Measurements from ENCODE around the gene TBC1D14.

The TBC1D14 gene

DNA sequence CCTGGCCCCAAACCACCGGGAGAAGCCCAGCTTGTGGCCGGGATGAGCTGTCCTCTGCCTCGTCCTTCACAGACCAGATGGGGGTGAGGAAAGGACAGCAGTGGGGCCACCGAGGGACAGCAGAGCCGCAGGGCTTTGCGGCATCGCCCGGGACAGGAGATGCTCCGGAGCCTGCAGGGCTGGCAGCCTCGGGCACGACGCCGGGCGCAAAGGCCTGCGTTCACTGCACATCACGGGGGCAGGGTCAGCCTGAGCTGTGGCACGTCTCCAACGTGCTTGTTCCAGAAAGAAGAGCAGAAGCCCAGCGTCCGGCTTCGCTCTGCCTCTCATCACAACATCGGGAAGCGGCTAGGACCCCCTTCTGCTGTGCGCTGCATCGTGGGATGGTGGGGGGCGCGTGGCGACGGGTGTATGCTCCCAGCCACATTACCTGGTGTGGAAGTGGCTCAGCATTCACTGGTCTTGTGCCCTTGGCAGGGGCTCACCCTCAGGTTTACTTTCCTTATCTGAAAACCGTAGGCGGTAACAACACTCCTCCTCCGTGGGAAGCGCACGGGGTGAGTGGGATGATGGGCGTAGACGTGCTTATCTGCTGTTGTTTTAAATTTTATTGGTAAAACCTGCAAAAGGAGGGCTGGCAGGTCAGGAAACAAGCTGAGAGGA lies 141.0 kb downstream of the TBC1D14 start:
- TF ChIP-seq, protein P1, sequence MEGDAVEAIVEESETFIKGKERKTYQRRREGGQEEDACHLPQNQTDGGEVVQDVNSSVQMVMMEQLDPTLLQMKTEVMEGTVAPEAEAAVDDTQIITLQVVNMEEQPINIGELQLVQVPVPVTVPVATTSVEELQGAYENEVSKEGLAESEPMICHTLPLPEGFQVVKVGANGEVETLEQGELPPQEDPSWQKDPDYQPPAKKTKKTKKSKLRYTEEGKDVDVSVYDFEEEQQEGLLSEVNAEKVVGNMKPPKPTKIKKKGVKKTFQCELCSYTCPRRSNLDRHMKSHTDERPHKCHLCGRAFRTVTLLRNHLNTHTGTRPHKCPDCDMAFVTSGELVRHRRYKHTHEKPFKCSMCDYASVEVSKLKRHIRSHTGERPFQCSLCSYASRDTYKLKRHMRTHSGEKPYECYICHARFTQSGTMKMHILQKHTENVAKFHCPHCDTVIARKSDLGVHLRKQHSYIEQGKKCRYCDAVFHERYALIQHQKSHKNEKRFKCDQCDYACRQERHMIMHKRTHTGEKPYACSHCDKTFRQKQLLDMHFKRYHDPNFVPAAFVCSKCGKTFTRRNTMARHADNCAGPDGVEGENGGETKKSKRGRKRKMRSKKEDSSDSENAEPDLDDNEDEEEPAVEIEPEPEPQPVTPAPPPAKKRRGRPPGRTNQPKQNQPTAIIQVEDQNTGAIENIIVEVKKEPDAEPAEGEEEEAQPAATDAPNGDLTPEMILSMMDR (IDR thresholded peaks at IDR 0.05), result no peak
- no peak for DNase-seq (ENCODE audit: low spot score)
- Histone ChIP-seq H3K27ac (no peak overlapping the region), H3K4me3 (no peak overlapping the region)

DNA sequence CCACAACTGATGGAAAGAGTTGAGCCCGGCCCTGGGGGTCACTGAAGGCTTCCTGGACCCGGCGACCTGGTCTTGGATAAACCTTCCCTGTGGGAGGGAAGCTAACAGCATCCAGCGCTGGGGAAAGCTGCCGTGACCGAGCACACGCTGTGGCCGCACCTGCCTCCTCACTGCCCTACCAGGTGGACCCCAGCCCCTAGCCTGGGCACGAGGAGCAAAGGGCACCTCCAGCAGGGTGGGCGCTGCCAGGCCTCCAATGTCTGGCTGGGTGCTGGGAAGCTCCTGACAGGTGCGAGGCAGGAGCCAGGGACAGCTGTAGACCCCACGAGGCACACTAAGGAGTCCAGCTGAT lies 141.5 kb downstream of the TBC1D14 start:
- TF ChIP-seq, protein P1 (IDR thresholded peaks at IDR 0.05), result no peak
- DNase-seq (ENCODE audit: low spot score), result no peak
- Histone ChIP-seq H3K4me3 (no peak overlapping the region), H3K27ac (no peak overlapping the region)

DNA sequence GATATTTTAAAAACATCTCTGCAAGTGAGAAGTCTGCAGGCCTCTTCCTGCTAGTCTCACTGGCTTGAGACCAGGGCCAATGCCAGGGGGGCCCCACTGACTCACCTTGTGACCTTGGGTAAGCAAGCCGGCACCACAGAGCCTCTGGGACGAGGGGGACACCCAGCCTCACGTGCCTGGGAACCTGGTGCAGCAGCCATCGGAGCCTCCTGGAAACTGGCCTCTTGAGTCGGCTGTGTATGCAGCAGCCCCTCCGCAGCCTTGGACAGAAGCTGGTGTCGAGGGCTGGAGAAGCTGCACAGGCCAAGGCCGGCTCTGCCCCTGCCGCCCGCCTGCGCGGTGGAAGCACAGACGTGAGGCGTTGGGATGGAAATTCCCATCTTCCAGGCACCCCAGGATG lies 142.3 kb downstream of the TBC1D14 start:
- Histone ChIP-seq H3K4me3 (no peak overlapping the region), H3K27ac (no peak overlapping the region)
- TF ChIP-seq, protein P1 (IDR thresholded peaks at IDR 0.05), result no peak
- no peak for DNase-seq (ENCODE audit: low spot score)

DNA sequence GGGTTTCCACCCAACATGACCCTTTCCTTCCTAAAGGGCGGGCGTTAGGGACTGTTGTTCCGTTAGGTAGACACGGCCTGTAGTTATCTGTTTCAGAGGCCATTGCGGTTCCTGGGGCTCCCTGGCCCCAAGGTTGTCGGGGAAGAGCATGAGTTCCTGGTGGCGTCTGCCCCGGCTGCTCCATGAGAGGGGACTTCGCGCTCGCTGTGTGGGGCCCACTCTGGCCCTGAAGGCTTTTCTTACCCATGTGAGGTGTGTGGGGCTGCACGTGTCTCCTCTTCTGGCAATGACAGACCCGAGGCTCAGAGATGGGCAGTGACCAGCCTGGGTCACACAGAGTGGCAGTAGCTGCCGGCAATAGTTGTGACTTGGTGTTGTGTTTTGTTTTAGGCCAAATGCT lies 142.7 kb downstream of the TBC1D14 start:
- H3K27ac ChIP-seq, result no peak overlapping the region
- H3K4me3 ChIP-seq, result no peak overlapping the region
- TF ChIP-seq, protein P1 (IDR thresholded peaks at IDR 0.05), result no peak
- no peak for DNase-seq (ENCODE audit: low spot score)

DNA sequence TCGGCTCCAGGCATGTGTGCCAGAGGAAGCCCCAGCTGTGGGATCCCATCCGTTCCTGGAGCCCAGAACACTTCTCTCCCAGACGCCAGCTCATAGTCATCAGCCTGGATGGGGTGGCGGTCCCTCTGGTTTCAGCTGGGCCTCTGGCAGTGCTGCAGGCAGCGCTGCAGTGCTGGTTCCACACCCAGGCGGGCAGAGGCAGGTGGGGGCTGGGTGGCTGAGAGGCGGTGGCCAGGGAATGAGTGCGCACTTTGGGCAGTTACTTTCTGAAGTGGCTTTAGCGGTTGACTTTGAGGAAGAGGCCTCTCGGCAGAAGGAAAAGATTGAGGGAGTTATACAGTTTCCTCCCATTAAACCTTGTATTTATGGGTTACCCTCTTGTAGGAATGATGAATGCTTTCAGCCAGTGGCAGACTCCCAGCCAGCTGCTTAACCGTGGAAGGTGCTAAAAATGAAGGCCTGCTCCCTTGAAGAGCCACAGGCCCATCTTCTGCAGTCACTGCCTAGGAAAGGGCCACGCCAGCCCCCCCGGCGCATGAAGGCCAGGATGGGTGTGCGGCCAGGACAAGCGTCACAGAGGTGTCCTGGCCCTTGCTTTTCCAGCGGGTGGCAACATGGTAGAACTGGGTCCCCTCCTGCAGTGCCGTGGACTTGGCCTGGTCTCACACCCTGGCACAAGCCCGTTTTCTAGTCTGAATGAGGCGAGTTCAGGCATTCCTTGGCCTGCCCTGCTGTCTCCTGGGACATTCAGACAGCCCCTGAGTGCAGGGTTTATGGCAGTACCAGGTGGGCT lies 143.5 kb downstream of the TBC1D14 start:
- DNase-seq (ENCODE audit: low spot score), result no peak
- TF ChIP-seq, protein P1 (IDR thresholded peaks at IDR 0.05), result no peak
- Histone ChIP-seq H3K4me3 (no peak overlapping the region), H3K27ac (no peak overlapping the region)

DNA sequence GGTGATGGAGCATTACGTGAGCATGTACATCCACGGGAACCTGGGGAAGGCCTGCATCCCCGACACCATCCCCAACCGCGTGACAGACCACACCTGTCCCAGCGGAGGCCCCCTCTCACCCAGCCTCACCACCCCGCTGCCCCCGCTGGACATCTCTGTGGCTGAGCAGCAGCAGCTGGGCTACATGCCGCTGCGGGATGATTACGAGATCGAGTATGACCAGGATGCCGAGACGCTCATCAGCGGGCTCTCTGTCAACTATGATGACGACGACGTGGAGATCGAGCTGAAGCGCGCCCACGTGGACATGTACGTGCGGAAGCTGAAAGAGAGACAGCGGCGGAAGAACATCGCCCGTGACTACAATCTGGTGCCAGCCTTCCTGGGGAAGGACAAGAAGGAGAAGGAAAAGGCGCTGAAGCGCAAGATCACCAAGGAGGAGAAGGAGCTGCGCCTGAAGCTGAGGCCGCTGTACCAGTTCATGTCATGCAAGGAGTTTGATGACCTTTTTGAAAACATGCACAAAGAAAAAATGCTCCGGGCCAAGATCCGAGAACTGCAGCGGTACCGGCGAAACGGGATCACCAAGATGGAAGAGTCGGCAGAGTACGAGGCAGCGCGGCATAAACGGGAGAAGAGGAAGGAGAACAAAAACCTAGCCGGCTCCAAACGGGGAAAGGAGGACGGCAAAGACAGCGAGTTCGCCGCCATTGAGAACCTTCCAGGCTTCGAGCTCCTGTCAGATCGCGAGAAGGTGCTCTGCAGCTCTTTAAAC lies 144.7 kb downstream of the TBC1D14 start:
- Histone ChIP-seq H3K4me3 (no peak overlapping the region), H3K27ac (no peak overlapping the region)
- TF ChIP-seq, protein P1 (IDR thresholded peaks at IDR 0.05), result no peak
- DNase-seq (ENCODE audit: low spot score), result no peak
